ENCODE results near the gene DENND10. TPM values are rescaled to one million over a fixed set of nuclear protein-coding genes. Genes with fewer than 3 reads are reported as not detected.

The DENND10 gene
- total and polyA plus RNA-seq, 11 donors: 7.9 to 31.0 (median 23.3) TPM

Other genes starting within 250 kb of the DENND10 start
- gene NANOS1, start 74.4 kb upstream of the DENND10 start, total RNA-seq: 10 to 100 TPM in 4 of 9 donors, 1 to 10 TPM in 5; 3.3 to 35.5 (median 8.8) TPM
- 10 to 100 TPM in 1 of 2 donors, 1 to 10 TPM in 1; 7.1 to 41.4 TPM for gene NANOS1, start 74.4 kb upstream of the DENND10 start, polyA plus RNA-seq
- gene EIF3A, start 23.3 kb upstream of the DENND10 start, total RNA-seq: 100 to 1,000 TPM in 6 of 9 donors, 10 to 100 TPM in 3; 80.3 to 143 (median 110) TPM
- 10 to 100 TPM; 41.9 to 92.2 TPM for gene EIF3A, start 23.3 kb upstream of the DENND10 start, polyA plus RNA-seq
- 10 to 100 TPM; 33.2 to 48.9 (median 39.6) TPM for gene SFXN4, start 61.6 kb downstream of the DENND10 start, total RNA-seq
- 10 to 100 TPM; 60.6 to 68.5 TPM for gene SFXN4, start 61.6 kb downstream of the DENND10 start, polyA plus RNA-seq
- 100 to 1,000 TPM; 199 to 385 (median 267) TPM for gene PRDX3, start 74.7 kb downstream of the DENND10 start, total RNA-seq
- 100 to 1,000 TPM; 130 to 257 TPM for gene PRDX3, start 74.7 kb downstream of the DENND10 start, polyA plus RNA-seq
- gene GRK5, start 103.5 kb downstream of the DENND10 start, total RNA-seq: 10 to 100 TPM; 17.0 to 58.0 (median 32.2) TPM
- 10 to 100 TPM; 13.1 to 27.6 TPM for gene GRK5, start 103.5 kb downstream of the DENND10 start, polyA plus RNA-seq

All from heart left ventricle (tissue), 11 donors.